ENCODE measurements around the gene IL10RB.

IL10RB gene

GRCh38 chr21:33265664-33266049 lies 510 bp upstream of the IL10RB start:
- in situ Hi-C loops (cut with MboI; ENCODE audit: low sequenced_read_pairs) = no loop called here

GRCh38 chr21:33266789-33267135 lies 595 bp downstream of the IL10RB start:
- in situ Hi-C loops (cut with MboI; ENCODE audit: low sequenced_read_pairs) = no loop called here

- in situ Hi-C loops (cut with MboI; ENCODE audit: low sequenced_read_pairs) = no loop called here
Measured at GRCh38 chr21:33267250-33267649, 1.1 kb downstream of the IL10RB start.

- in situ Hi-C loops (cut with MboI; ENCODE audit: low sequenced_read_pairs) = no loop called here
Measured at GRCh38 chr21:33268393-33268736, 2.2 kb downstream of the IL10RB start.

- in situ Hi-C loops (cut with MboI; ENCODE audit: low sequenced_read_pairs) = no loop called here
Measured at GRCh38 chr21:33268737-33269441, 2.7 kb downstream of the IL10RB start.

GRCh38 chr21:33270986-33271385 lies 4.8 kb downstream of the IL10RB start:
- in situ Hi-C loops (cut with MboI; ENCODE audit: low sequenced_read_pairs) = no loop called here

- in situ Hi-C loops (cut with MboI; ENCODE audit: low sequenced_read_pairs) = no loop called here
Measured at GRCh38 chr21:33273044-33273443, 6.9 kb downstream of the IL10RB start.

GRCh38 chr21:33278721-33279120 lies 12.6 kb downstream of the IL10RB start:
- in situ Hi-C loops (cut with MboI; ENCODE audit: low sequenced_read_pairs) = no loop called here

GRCh38 chr21:33279330-33279820 lies 13.2 kb downstream of the IL10RB start:
- in situ Hi-C loops (cut with MboI; ENCODE audit: low sequenced_read_pairs) = no loop called here

- in situ Hi-C loops (cut with MboI; ENCODE audit: low sequenced_read_pairs) = no loop called here
Measured at GRCh38 chr21:33281096-33281652, 15.0 kb downstream of the IL10RB start.

GRCh38 chr21:33283203-33283602 lies 17.0 kb downstream of the IL10RB start:
- in situ Hi-C loops (cut with MboI; ENCODE audit: low sequenced_read_pairs) = no loop called here

GRCh38 chr21:33286076-33286475 lies 19.9 kb downstream of the IL10RB start:
- in situ Hi-C loops (cut with MboI; ENCODE audit: low sequenced_read_pairs) = no loop called here

GRCh38 chr21:33286600-33287456 lies 20.7 kb downstream of the IL10RB start:
- in situ Hi-C loops (cut with MboI; ENCODE audit: low sequenced_read_pairs) = no loop called here

- in situ Hi-C loops (cut with MboI; ENCODE audit: low sequenced_read_pairs) = no loop called here
Measured at GRCh38 chr21:33289199-33289819, 23.1 kb downstream of the IL10RB start.

- in situ Hi-C loops (cut with MboI; ENCODE audit: low sequenced_read_pairs) = no loop called here
Measured at GRCh38 chr21:33290441-33290840, 24.3 kb downstream of the IL10RB start.

- in situ Hi-C loops (cut with MboI; ENCODE audit: low sequenced_read_pairs) = no loop called here
Measured at GRCh38 chr21:33291686-33292085, 25.5 kb downstream of the IL10RB start.

GRCh38 chr21:33292724-33293123 lies 26.6 kb downstream of the IL10RB start:
- in situ Hi-C loops (cut with MboI; ENCODE audit: low sequenced_read_pairs) = no loop called here

- in situ Hi-C loops (cut with MboI; ENCODE audit: low sequenced_read_pairs) = no loop called here
Measured at GRCh38 chr21:33293136-33293535, 27.0 kb downstream of the IL10RB start.

GRCh38 chr21:33293811-33294216 lies 27.6 kb downstream of the IL10RB start:
- in situ Hi-C loops (cut with MboI; ENCODE audit: low sequenced_read_pairs) = no loop called here

- in situ Hi-C loops (cut with MboI; ENCODE audit: low sequenced_read_pairs) = no loop called here
Measured at GRCh38 chr21:33296156-33296555, 30.0 kb downstream of the IL10RB start.

GRCh38 chr21:33299181-33299752 lies 33.1 kb downstream of the IL10RB start:
- in situ Hi-C loops (cut with MboI; ENCODE audit: low sequenced_read_pairs) = no loop called here

All from hTERT RPE-1 (cell line).